ENCODE data around the gene SAE1.

Gene SAE1

DNA sequence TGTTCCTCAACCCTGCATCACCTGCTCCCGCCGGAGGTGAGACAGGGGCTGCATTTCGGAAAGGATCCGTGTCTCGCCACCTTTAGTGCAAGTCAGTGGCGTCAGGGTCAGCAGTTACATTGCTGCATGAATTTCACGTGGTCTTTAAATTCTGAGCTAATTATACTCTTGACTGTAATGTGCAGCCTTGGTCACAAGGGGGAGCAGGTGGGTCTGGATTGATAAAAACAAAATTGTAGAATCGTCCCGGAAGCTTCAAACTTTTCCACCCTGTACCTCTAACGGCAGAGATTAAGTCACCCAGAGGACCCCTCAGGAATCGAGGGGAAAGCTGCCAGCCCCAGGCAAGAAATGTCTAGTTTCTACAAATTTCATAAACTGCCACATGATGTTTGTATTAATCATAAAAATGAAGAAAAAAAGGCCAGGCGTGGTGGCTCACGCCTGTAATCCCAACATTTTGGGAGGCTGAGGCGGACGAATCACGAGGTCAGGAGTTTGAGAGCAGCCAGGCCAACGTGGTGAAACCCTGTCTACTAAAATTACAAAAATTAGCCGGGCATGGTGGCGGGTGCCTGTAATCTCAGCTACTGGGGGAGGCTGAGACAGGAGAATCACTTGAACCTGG lies 80.2 kb downstream of the SAE1 start:
- POLR2A ChIA-PET = interaction anchor here (0.6 to 3.3 kb wide), 5 partner anchors 9 to 45 kb away, joined by 3 to 37 read pairs (median 8); partner anchors contain the start of gene CCDC9
- peak; percentile 73 for DNase-seq (ENCODE audit: extremely low spot score)
- CTCF ChIA-PET = interaction anchor here (0.6 to 7.3 kb wide), 10 partner anchors 9 to 191 kb away, joined by 3 to 108 read pairs (median 4); partner anchors contain the start of genes CCDC9 and NPAS1
- no peak for TF ChIP-seq TARDBP (IDR thresholded peaks at IDR 0.05)
- TF ChIP-seq ELF4 (IDR thresholded peaks at IDR 0.05) = no peak
- TF ChIP-seq, protein P1, sequence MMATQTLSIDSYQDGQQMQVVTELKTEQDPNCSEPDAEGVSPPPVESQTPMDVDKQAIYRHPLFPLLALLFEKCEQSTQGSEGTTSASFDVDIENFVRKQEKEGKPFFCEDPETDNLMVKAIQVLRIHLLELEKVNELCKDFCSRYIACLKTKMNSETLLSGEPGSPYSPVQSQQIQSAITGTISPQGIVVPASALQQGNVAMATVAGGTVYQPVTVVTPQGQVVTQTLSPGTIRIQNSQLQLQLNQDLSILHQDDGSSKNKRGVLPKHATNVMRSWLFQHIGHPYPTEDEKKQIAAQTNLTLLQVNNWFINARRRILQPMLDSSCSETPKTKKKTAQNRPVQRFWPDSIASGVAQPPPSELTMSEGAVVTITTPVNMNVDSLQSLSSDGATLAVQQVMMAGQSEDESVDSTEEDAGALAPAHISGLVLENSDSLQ (IDR thresholded peaks at IDR 0.05) = no peak
- no peak for TF ChIP-seq FOXK2 (IDR thresholded peaks at IDR 0.05)
- TF ChIP-seq SUZ12 (IDR thresholded peaks at IDR 0.05) = no peak
- no peak for TF ChIP-seq FOXA1 (IDR thresholded peaks at IDR 0.05)
- no peak for TF ChIP-seq LEF1 (IDR thresholded peaks at IDR 0.05; ENCODE audit: borderline replicate concordance)
- no peak for TF ChIP-seq L3MBTL2 (conservative IDR thresholded peaks at IDR 0.05)
- TF ChIP-seq FOXM1 (IDR thresholded peaks at IDR 0.05; ENCODE audit: borderline replicate concordance) = no peak
- TF ChIP-seq NFRKB (IDR thresholded peaks at IDR 0.05) = no peak
- TF ChIP-seq ARNT (IDR thresholded peaks at IDR 0.05) = no peak
- TF ChIP-seq ZNF384 (IDR thresholded peaks at IDR 0.05) = no peak

DNA sequence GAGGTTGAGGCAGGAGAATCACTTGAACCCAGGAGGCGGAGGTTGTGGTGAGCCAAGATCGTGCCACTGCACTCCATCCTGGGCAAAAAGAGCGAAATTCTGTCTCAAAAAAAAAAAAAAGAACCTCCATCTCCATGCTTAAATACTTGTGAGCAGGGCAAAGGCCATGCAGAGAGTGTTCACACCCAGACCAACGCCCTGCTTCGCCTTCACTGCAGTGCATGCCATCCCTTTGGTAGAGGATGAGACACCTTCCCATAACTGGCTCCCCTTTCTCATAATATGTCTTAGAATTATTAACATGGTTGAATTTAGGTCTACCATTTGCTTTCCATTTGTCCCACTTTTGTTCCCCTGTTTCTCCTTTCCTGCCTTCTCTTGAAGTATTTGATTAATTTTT lies 84.9 kb downstream of the SAE1 start:
- CTCF ChIA-PET = interaction anchor here (7.3 kb wide), 1 partner anchor 30 kb away, joined by 108 read pairs; no protein-coding TSS in a partner anchor
- TF ChIP-seq ZNF384 (IDR thresholded peaks at IDR 0.05) (peak; percentile 31; the same call in 1 of the 2 replicates), FOXK2 (IDR thresholded peaks at IDR 0.05) (no peak)
- no peak for DNase-seq (ENCODE audit: extremely low spot score)
- POLR2A ChIA-PET = interaction anchor here (2.5 kb wide), 1 partner anchor 10 kb away, joined by 10 read pairs; no protein-coding TSS in a partner anchor

DNA sequence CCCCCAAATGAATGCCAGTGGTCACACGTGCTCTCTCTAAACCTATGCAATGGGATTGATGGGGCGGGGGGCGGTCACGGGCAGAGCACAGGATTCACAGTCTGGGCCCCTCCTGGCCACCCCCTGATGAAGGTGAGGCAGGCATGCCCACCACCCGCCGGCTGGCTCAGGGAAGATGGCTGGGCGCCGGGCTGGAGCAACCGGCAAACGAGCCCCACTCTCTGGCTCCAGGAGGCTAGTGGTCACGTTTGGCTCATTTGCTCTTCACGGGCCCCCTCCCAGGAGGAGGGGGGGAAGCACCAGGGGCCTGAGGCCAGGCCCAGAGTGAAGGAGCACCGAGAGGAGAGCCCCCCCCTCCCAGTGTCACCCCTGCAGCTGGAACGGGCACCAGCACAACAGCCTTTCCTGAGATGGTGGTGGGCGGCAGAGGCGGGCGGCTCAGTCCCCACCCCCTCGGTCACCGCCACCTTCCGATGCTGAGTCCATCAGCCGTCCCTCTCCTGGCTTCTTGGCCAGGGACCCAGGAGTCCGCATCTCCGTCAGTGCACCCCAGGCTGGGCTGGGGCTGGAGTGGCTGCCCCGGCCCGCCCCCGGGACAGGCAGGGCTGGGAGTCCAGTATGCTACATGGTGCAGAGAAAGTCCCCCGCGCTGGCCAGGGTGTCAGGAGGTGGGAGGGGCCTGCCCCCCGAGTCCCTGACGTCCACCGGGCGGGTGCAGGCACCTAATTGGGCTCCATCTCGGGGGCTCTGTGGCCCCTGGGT lies 90.6 kb downstream of the SAE1 start:
- POLR2A ChIA-PET = interaction anchor here (1.5 kb wide), 1 partner anchor 10 kb away, joined by 5 read pairs; no protein-coding TSS in a partner anchor

DNA sequence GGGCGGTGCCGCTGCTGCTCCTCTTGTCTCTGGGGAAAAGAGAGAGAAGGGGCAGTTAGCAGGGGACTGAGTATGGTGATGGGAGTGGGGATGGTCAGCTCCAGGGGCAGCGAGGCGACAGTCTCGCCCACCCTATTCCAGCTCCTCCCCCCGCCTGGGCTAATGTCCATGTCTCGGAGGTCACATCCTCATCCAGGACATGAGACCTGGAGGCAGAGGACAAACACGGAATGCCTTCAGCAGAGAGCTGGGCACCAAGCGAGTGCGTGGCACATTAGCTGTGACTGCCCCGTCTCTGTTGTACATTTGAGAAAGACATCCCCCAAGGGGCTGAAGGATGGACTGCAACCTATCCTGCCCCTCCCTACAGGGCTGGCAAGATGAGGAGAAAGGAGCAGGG lies 91.3 kb downstream of the SAE1 start:
- ChIA-PET CTCF (interaction anchor here (0.5 to 1.4 kb wide), 3 partner anchors 11 to 516 kb away, joined by 3 read pairs; no protein-coding TSS in a partner anchor), POLR2A (no interaction called here)
- no peak for DNase-seq (ENCODE audit: extremely low spot score)
- no peak for TF ChIP-seq SP1 (IDR thresholded peaks at IDR 0.05)
- TF ChIP-seq L3MBTL2 (conservative IDR thresholded peaks at IDR 0.05) = no peak
- no peak for TF ChIP-seq ZNF384 (IDR thresholded peaks at IDR 0.05)
- no peak for TF ChIP-seq SUZ12 (IDR thresholded peaks at IDR 0.05)

More for the DNA sequence above, 90.6 kb downstream of the SAE1 start:
- CTCF ChIA-PET = interaction anchor here (1.4 kb wide), 1 partner anchor 10 kb away, joined by 3 read pairs; no protein-coding TSS in a partner anchor
- no peak for DNase-seq (ENCODE audit: extremely low spot score)
- TF ChIP-seq SP1 (IDR thresholded peaks at IDR 0.05) (no peak), CTBP1 (IDR thresholded peaks at IDR 0.05; ENCODE audit: borderline replicate concordance) (no peak), FOXK2 (IDR thresholded peaks at IDR 0.05) (no peak), BHLHE40 (IDR thresholded peaks at IDR 0.05; ENCODE audit: borderline replicate concordance) (no peak), TARDBP (IDR thresholded peaks at IDR 0.05) (no peak), ARNT (IDR thresholded peaks at IDR 0.05) (no peak), FOXM1 (IDR thresholded peaks at IDR 0.05; ENCODE audit: borderline replicate concordance) (no peak), SUZ12 (IDR thresholded peaks at IDR 0.05) (no peak), LEF1 (IDR thresholded peaks at IDR 0.05; ENCODE audit: borderline replicate concordance) (no peak), ELF4 (IDR thresholded peaks at IDR 0.05) (no peak)
- TF ChIP-seq, protein P1 (IDR thresholded peaks at IDR 0.05) = no peak

DNA sequence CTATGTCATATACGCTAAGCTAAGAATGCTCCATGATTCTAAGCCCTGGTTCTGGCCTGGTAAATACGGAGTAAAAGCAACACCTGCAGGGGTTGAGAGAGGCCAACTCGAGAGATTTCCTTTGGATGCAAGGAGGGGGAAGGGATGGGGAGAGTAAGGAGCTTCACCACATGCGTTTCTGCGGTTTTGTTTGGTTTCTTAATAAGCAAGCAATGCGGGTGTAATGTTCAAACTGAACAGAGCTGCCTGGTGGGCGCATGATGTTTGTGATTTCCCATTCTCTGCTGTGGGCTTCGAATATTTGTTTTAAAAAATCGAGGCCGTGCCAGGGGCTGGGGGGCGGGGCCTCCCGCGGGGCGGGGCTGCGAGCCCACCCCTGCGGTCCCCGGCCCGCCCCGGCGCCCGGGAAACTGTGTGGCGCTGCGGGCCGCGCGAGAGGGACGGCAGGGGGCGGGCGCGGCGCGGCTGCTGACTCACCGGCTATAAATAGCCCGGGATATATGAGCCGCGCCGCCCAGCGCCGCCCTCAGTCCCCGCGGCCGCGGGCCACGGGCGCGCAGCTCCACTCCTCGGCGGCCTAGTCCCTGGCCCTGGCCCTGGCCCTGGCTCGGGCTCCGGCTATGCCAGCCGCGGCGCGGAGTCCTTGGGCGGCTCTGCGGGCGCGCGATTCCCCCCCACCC lies 95.3 kb downstream of the SAE1 start:
- ChIA-PET POLR2A (interaction anchor here (0.5 to 2.7 kb wide), 16 partner anchors 9 to 177 kb away, joined by 3 to 42 read pairs (median 6); partner anchors contain the start of genes CCDC9, DHX34, SAE1 and ZC3H4), CTCF (interaction anchor here (0.7 to 1.5 kb wide), 2 partner anchors 15 to 18 kb away, joined by 5 to 9 read pairs; no protein-coding TSS in a partner anchor)
- TF ChIP-seq L3MBTL2 (conservative IDR thresholded peaks at IDR 0.05) (no peak), CTBP1 (IDR thresholded peaks at IDR 0.05; ENCODE audit: borderline replicate concordance) (no peak), ARNT (IDR thresholded peaks at IDR 0.05) (no peak), ELF4 (IDR thresholded peaks at IDR 0.05) (no peak), FOXK2 (IDR thresholded peaks at IDR 0.05) (no peak), ZNF384 (IDR thresholded peaks at IDR 0.05) (no peak), NFRKB (IDR thresholded peaks at IDR 0.05) (no peak), SUZ12 (IDR thresholded peaks at IDR 0.05) (no peak), BHLHE40 (IDR thresholded peaks at IDR 0.05; ENCODE audit: borderline replicate concordance) (no peak), LEF1 (IDR thresholded peaks at IDR 0.05; ENCODE audit: borderline replicate concordance) (no peak; the same call in 1 of the 2 replicates), SP1 (IDR thresholded peaks at IDR 0.05) (no peak), TARDBP (IDR thresholded peaks at IDR 0.05) (no peak), HDGF (IDR thresholded peaks at IDR 0.05; ENCODE audit: borderline replicate concordance) (no peak), FOXA1 (IDR thresholded peaks at IDR 0.05) (no peak), FOXM1 (IDR thresholded peaks at IDR 0.05; ENCODE audit: borderline replicate concordance) (no peak)
- TF ChIP-seq, protein P1 (IDR thresholded peaks at IDR 0.05) = no peak
- peak; percentile 96 for DNase-seq (ENCODE audit: extremely low spot score)
